Upper lobe of left lung (tissue), 4 donors: ENCODE results near the gene OR6B1.

ENCODE experiments used
- EP300 ChIP-seq, 4 donors: sonication (generic); formaldehyde crosslinking; IDR thresholded peaks; one replicate each; pipeline ENCODE4 v1.5.1; 2017; ENCODE audit warnings: antibody characterized with exemption in 4 of 4, control low read depth in 2 of 4
- POLR2A ChIP-seq, 4 donors: fragments of 450-650 bp; IDR thresholded peaks; one replicate each; pipeline ENCODE4 v1.5.1; 2016 to 2017; ENCODE audit warnings: antibody characterized with exemption in 4 of 4, mild to moderate bottlenecking in 2 of 4
- POLR2AphosphoS5 ChIP-seq, 2 donors: sonication (generic); formaldehyde crosslinking; IDR thresholded peaks; one replicate each; pipeline ENCODE4 v1.5.1; 2017; ENCODE audit warnings: antibody characterized with exemption in 2 of 2
- TF ChIP-seq, protein P1 (sequence below), 6 experiments: fragments of 450-650 bp in 4 of 6; fragments of 200-600 bp in 2 of 6; sonication (generic) in 2 of 6; IDR thresholded peaks; one replicate each; pipeline ENCODE4 v1.5.1; 2016 to 2019; ENCODE audit warnings: antibody characterized with exemption in 6 of 6

DNA sequence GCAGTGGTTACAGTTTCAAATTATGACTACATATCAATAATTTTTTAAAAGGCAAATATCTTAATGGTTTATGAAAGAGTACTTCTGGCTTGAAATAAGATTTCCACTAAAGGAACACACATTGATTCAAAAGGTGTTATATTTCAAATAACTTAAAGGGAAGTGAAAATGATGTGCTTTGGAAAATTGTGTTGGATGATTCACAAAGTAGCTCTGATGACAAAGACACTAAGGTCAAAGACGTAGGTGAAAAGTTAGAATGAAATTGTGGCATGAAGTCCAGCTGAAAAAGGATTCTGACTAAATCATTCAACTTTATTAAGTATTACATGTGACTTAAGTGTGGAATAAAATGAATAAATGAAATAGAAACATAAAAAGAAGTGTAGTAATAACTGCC lies 27.9 kb downstream of the OR6B1 start:
- no peak for TF ChIP-seq POLR2A (IDR thresholded peaks at IDR 0.05)
- TF ChIP-seq, protein P1, sequence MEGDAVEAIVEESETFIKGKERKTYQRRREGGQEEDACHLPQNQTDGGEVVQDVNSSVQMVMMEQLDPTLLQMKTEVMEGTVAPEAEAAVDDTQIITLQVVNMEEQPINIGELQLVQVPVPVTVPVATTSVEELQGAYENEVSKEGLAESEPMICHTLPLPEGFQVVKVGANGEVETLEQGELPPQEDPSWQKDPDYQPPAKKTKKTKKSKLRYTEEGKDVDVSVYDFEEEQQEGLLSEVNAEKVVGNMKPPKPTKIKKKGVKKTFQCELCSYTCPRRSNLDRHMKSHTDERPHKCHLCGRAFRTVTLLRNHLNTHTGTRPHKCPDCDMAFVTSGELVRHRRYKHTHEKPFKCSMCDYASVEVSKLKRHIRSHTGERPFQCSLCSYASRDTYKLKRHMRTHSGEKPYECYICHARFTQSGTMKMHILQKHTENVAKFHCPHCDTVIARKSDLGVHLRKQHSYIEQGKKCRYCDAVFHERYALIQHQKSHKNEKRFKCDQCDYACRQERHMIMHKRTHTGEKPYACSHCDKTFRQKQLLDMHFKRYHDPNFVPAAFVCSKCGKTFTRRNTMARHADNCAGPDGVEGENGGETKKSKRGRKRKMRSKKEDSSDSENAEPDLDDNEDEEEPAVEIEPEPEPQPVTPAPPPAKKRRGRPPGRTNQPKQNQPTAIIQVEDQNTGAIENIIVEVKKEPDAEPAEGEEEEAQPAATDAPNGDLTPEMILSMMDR (IDR thresholded peaks at IDR 0.05): no peak
- TF ChIP-seq POLR2AphosphoS5 (IDR thresholded peaks at IDR 0.05): no peak
- no peak for TF ChIP-seq EP300 (IDR thresholded peaks at IDR 0.05)
